Cardiac fibroblast (primary cell): Measurements from ENCODE around the gene RHBDF1.
A peak's percentile ranks its signal among the peaks of the same experiment; 100 is the strongest.

ENCODE experiments used
- DNase-seq, 2 donors: peaks; one replicate each; pipeline versions ENCODE4 v3.0.0 to v3.0.0-alpha.2; 2010; ENCODE audit warnings: low read depth in 2 of 2
- H3K4me3 ChIP-seq, 2 donors: replicated peaks in 1 of 2; 1 replicate in 1 of 2; 2 replicates in 1 of 2; pipeline ENCODE4 v1.5.1; 2011; ENCODE audit warnings: low read depth in 2 of 2, low read length in 2 of 2, mild to moderate bottlenecking in 2 of 2, moderate library complexity in 1 of 2
- CTCF ChIP-seq: IDR thresholded peaks from one replicate; pipeline ENCODE4 v1.5.1; 2011; ENCODE audit warnings: low read depth, mild to moderate bottlenecking, low read length, inconsistent platforms

RHBDF1 gene

GRCh38 chr16:116015-116414, 43.6 kb upstream of the RHBDF1 start:
- no peak for TF ChIP-seq CTCF
- H3K4me3 ChIP-seq = no peak overlapping the region
- DNase-seq = no peak

- H3K4me3 ChIP-seq = no peak overlapping the region
- DNase-seq = no peak
- no peak for TF ChIP-seq CTCF
These were observed 41.9 kb upstream of the RHBDF1 start for GRCh38 chr16:114327-114726.

- H3K4me3 ChIP-seq = no peak overlapping the region
- TF ChIP-seq CTCF = no peak
- no peak for DNase-seq
These were observed 39.9 kb upstream of the RHBDF1 start for GRCh38 chr16:112153-112840.

- H3K4me3 ChIP-seq = no peak overlapping the region
- DNase-seq = peak; percentile 91 to 92
- TF ChIP-seq CTCF = peak; percentile 84
These were observed 34.3 kb upstream of the RHBDF1 start for GRCh38 chr16:106623-107324.

GRCh38 chr16:105521-105920, 33.1 kb upstream of the RHBDF1 start:
- no peak for DNase-seq
- no peak for TF ChIP-seq CTCF
- no peak overlapping the region for H3K4me3 ChIP-seq

GRCh38 chr16:104928-105327, 32.5 kb upstream of the RHBDF1 start:
- DNase-seq = no peak
- H3K4me3 ChIP-seq = no peak overlapping the region
- TF ChIP-seq CTCF = no peak
